Measurements from ENCODE around the gene PEX11B.

PEX11B gene

GRCh38 chr1:145863282-145864018 lies 55.1 kb downstream of the PEX11B start:
- no peak for DNase-seq

Measured in activated naive CD4-positive, alpha-beta T cell treated with anti-CD3 and anti-CD28 coated beads, Interleukin-2, amount 50 U/mL, for 16 hours (primary cell).